ENCODE data around the gene TFB2M. TPM values are rescaled to one million over a fixed set of nuclear protein-coding genes. Genes with fewer than 3 reads are reported as not detected.

The TFB2M gene
- total RNA-seq, 4 donors from 2014 or later = 6.2 to 17.7 (median 12.4) TPM

- H3K27me3 ChIP-seq = no peaks in the 10 kb centered on the region
- H3K4me3 ChIP-seq = no peak overlapping the region
- DNase-seq = no peak
- peaks cover 0 to 98% (median 16%) of the 10 kb centered on the region in 3 donors for H3K36me3 ChIP-seq
- WGBS, 2 donors = 100% methylated on average over 1 of the region's 1 CpG
- no peaks in the 10 kb centered on the region for H3K4me1 ChIP-seq
- H3K27ac ChIP-seq = no peak overlapping the region
- H3K9me3 ChIP-seq = no peaks in the 10 kb centered on the region
- intact Hi-C loops (cut with DNase I) = no loop called here
- TF ChIP-seq CTCF (IDR thresholded peaks at IDR 0.05) = no peak
- TF ChIP-seq POLR2A (IDR thresholded peaks at IDR 0.05) = no peak
These were observed 22.1 kb downstream of the TFB2M start for GRCh38 chr1:246544001-246544400.

GRCh38 chr1:246540738-246541491 lies 25.1 kb downstream of the TFB2M start:
- Histone ChIP-seq H3K9me3 (no peaks in the 10 kb centered on the region), H3K4me3 (no peak overlapping the region), H3K36me3 (peaks cover 0 to 75% (median 16%) of the 10 kb centered on the region in 3 donors), H3K27ac (no peak overlapping the region), H3K27me3 (no peaks in the 10 kb centered on the region), H3K4me1 (peaks cover 0 to 13% (median 0%) of the 10 kb centered on the region in 3 donors)
- intact Hi-C loops (cut with DNase I) = no loop called here
- no peak for DNase-seq
- WGBS, 2 donors = 85 to 88% methylated on average over 7 of the region's 7 CpGs
- TF ChIP-seq POLR2A (IDR thresholded peaks at IDR 0.05) (no peak), CTCF (IDR thresholded peaks at IDR 0.05) (no peak)

GRCh38 chr1:246537887-246538286 lies 28.2 kb downstream of the TFB2M start:
- H3K36me3 ChIP-seq = peaks cover 0 to 45% (median 12%) of the 10 kb centered on the region in 3 donors
- H3K9me3 ChIP-seq = no peaks in the 10 kb centered on the region
- intact Hi-C loops (cut with DNase I) = no loop called here
- H3K4me3 ChIP-seq = no peak overlapping the region
- no peak for DNase-seq
- no peaks in the 10 kb centered on the region for H3K27me3 ChIP-seq
- WGBS, 2 donors = 44 to 69% methylated on average over 3 of the region's 3 CpGs
- peak overlapping the region in 3 of 4 donors; percentile 3 to 57 (median 22) for H3K27ac ChIP-seq
- peaks cover 0 to 13% (median 0%) of the 10 kb centered on the region in 3 donors for H3K4me1 ChIP-seq
- TF ChIP-seq POLR2A (IDR thresholded peaks at IDR 0.05) (no peak), CTCF (IDR thresholded peaks at IDR 0.05) (no peak)

GRCh38 chr1:246537441-246537840 lies 28.6 kb downstream of the TFB2M start:
- TF ChIP-seq CTCF (IDR thresholded peaks at IDR 0.05) (no peak), POLR2A (IDR thresholded peaks at IDR 0.05) (no peak)
- no peak for DNase-seq
- WGBS, 2 donors = 67 to 74% methylated on average over 6 to 7 of the region's 7 CpGs
- H3K27me3 ChIP-seq = no peaks in the 10 kb centered on the region
- peaks cover 0 to 41% (median 10%) of the 10 kb centered on the region in 3 donors for H3K36me3 ChIP-seq
- no peak overlapping the region for H3K4me3 ChIP-seq
- no peaks in the 10 kb centered on the region for H3K9me3 ChIP-seq
- peak overlapping the region in 1 of 4 donors; percentile 34 for H3K27ac ChIP-seq
- intact Hi-C loops (cut with DNase I) = no loop called here
- peaks cover 0 to 13% (median 0%) of the 10 kb centered on the region in 3 donors for H3K4me1 ChIP-seq

- H3K27ac ChIP-seq = no peak overlapping the region
- no peaks in the 10 kb centered on the region for H3K27me3 ChIP-seq
- 78 to 100% methylated on average over 1 of the region's 1 CpG for WGBS, 2 donors
- TF ChIP-seq CTCF (IDR thresholded peaks at IDR 0.05) = no peak
- TF ChIP-seq POLR2A (IDR thresholded peaks at IDR 0.05) = no peak
- intact Hi-C loops (cut with DNase I) = no loop called here
- H3K9me3 ChIP-seq = peaks cover 0 to 11% (median 6%) of the 10 kb centered on the region in 3 donors
- no peak overlapping the region for H3K4me3 ChIP-seq
- DNase-seq = no peak
- peaks cover 0 to 13% (median 0%) of the 10 kb centered on the region in 3 donors for H3K4me1 ChIP-seq
- H3K36me3 ChIP-seq = peaks cover 0 to 7% (median 0%) of the 10 kb centered on the region in 3 donors
These were observed 31.9 kb downstream of the TFB2M start for GRCh38 chr1:246534114-246534513.
